PFSK-1 (cell line): ENCODE data around the gene TCAP. TPM values are rescaled to one million over a fixed set of nuclear protein-coding genes. Genes with fewer than 3 reads are reported as not detected.

Source experiments
- FOXP2 ChIP-seq: optimal IDR thresholded peaks from 2 replicates; pipeline ENCODE3; 2011; ENCODE audit warnings: borderline replicate concordance, control low read depth, inconsistent platforms; ENCODE audit not compliant: insufficient read depth; ENCODE audit errors: extremely low read length, extremely low read depth
- POLR2AphosphoS5 ChIP-seq: IDR thresholded peaks from 2 replicates; pipeline ENCODE4 v1.6.1; 2012; ENCODE audit warnings: low read depth, mild to moderate bottlenecking, control low read depth, low read length, moderate library complexity
- REST ChIP-seq, 2 experiments: IDR thresholded peaks; 2 replicates each; pipeline versions ENCODE4 v1.6.1 to v1.8.0; 2011 to 2012; ENCODE audit warnings: low read depth in 2 of 2, low read length in 2 of 2, control low read depth in 1 of 2, inconsistent platforms in 1 of 2, mild to moderate bottlenecking in 1 of 2, moderate library complexity in 1 of 2; ENCODE audit not compliant: insufficient read depth in 1 of 2
- SIN3A ChIP-seq: IDR thresholded peaks from 2 replicates; pipeline ENCODE4 v1.6.1; 2012; ENCODE audit warnings: mild to moderate bottlenecking, low read length, moderate library complexity, borderline replicate concordance; ENCODE audit not compliant: insufficient read depth
- TAF1 ChIP-seq: IDR thresholded peaks from 2 replicates; pipeline ENCODE4 v1.6.1; 2012; ENCODE audit warnings: low read length, control low read depth, borderline replicate concordance; ENCODE audit not compliant: insufficient read depth
- polyA plus RNA-seq: library from polyadenylated mRNA; unstranded; fragments of >200 nt; gene quantifications from one replicate; pipeline ENCODE4 v1.2.1, GENCODE V29; 2012; ENCODE audit warnings: low read depth, missing spikeins; ENCODE audit not compliant: insufficient read length

The TCAP gene
- polyA plus RNA-seq, result 2.3 TPM

DNA sequence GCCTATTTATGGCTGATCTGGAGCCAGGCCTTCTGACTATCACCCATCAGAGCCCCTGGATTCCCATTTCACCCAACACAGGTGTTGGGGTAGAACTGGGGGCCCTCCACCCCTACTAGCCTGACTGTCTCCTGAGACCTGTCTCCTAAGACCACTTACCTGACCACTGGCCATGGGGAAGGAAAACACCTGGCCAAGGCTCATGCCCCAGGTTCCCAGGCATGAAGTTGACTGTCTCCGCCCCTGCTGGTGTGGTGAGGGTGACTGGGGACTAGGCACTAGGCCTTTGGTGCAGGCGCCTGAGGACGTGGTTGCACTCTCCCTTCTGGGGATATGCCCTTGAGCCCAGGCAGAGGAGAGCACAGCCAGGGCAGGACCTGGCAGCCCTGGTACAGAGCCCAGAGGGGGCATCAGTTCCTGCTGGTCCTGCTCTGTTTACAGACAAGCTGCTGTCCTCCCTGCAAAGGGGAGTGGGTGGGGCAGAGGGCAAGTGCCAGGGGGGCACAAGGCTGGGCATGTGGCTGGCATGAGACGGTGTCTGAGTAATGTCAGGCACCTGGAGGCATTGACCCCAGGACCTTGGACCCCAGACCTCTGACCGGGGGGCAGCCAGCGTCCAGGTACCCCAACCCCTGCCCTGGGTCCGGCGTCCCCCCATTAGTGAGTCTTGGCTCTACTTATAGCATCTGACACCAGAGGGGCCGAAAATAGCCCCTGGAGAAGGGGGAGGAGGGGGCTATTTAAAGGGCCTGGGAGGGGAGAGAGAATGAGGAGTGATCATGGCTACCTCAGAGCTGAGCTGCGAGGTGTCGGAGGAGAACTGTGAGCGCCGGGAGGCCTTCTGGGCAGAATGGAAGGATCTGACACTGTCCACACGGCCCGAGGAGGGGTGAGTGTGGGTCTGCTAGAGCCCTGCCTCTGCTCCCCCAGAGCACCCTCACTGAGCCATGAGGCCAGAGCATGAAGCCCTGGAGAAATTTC is at the start of gene TCAP:
Gene TCAP (plus strand): TSS at position 769 of the 981 bp plus-strand sequence. CDS start 11 bp downstream, at position 780.
- TF ChIP-seq POLR2AphosphoS5 (no peak), SIN3A (no peak), TAF1 (no peak), REST (IDR thresholded peaks at IDR 0.05; ENCODE audit: insufficient read depth in 1 of 2, low read depth in 2 of 2, low read length in 2 of 2) (no peak), FOXP2 (no peak)

DNA sequence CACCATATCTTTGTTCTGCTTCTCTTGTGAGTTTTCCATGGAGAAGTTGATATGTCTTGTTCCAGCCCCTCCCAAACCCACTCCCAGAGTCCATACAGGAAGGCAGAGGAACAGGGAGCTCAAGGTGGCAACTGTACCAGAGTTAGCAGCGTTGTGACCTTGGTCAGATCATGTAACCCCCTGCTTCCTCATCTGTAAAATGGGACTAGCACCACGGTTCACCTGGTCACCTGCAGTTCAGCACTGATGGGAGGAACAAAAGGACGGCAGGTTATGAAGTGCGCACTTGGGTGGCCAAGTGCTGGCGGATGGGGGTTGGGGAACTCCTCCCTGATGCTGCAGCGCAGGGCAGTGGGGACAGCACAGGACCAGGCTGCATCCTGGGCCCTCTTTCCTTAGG is 49.7 kb upstream of the TCAP start:
- TF ChIP-seq POLR2AphosphoS5 (no peak), TAF1 (no peak), FOXP2 (no peak), REST (IDR thresholded peaks at IDR 0.05; ENCODE audit: insufficient read depth in 1 of 2, low read depth in 2 of 2, low read length in 2 of 2) (no peak), SIN3A (no peak)

GRCh38 chr17:39617100-39617445 is 48.1 kb upstream of the TCAP start:
- TF ChIP-seq TAF1 (no peak), POLR2AphosphoS5 (no peak), FOXP2 (no peak), REST (IDR thresholded peaks at IDR 0.05; ENCODE audit: insufficient read depth in 1 of 2, low read depth in 2 of 2, low read length in 2 of 2) (no peak), SIN3A (no peak)

DNA sequence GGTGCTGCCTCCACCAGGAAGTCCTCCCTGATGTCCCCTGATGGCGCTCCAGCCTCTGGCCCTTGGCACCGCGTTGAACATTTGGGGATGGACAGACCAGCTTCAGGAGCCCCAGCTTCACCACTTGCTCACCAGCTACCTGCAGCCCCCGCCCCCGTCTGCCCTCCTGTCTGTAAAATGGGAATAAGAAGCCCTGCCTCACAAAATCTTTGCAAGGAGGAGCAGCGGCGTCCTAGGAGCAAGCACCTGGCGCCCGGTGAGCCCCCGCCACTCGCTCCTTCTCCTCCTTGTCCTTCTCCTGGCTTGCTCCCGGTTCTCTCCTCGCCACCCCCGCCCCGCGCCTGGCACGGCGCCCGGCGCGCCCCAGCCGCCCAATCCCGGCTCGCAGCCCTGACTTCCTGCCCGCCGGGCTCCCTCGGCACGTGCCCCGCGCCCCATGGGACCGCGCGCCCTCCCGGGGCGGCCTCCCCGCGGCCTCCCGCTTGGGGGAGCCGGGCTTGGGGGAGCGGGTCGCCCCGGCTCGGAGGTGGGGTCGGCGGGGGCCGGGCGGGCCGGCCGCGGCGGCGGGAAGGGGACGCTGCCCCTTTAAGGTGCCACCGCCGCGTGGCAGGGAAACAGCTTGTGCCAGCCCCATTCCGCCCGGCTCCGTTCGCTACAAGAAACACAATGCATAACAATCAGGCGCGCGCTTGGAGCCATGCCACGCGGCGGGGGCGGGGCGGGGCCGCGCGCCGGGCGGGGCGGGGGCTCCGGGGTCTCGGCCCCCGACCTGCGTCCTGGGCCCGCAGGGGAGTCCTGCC is 47.5 kb upstream of the TCAP start:
- TF ChIP-seq SIN3A (no peak), FOXP2 (no peak), TAF1 (no peak), REST (IDR thresholded peaks at IDR 0.05; ENCODE audit: insufficient read depth in 1 of 2, low read depth in 2 of 2, low read length in 2 of 2) (no peak), POLR2AphosphoS5 (no peak)
